DMS114 treated with DMSO at 0.1 percent for 48 hours (cell line): ENCODE data around the gene PTMA.
A peak's percentile ranks its signal among the peaks of the same experiment; 100 is the strongest.
"Not testable (repeated sequence)": the region's sequence is repeated elsewhere in the genome, so short reads cannot be mapped to it uniquely, and the experiment has no call there.

Experiments
- DNase-seq: peaks from one replicate; lab custom pipeline; 2025; ENCODE audit not compliant: unreplicated experiment; lab: John Stamatoyannopoulos, UW

The PTMA gene

GRCh38 chr2:231714639-231715498 lies 6.5 kb downstream of the PTMA start:
- peak; percentile 26 for DNase-seq

GRCh38 chr2:231715499-231715837 lies 7.1 kb downstream of the PTMA start:
- no peak for DNase-seq

- DNase-seq, result no peak
These were observed 7.8 kb downstream of the PTMA start for GRCh38 chr2:231715988-231716616.

- DNase-seq, result no peak
These were observed 8.4 kb downstream of the PTMA start for GRCh38 chr2:231716666-231717280.

- no peak for DNase-seq
These were observed 9.2 kb downstream of the PTMA start for GRCh38 chr2:231717281-231718171.

GRCh38 chr2:231718799-231719198 lies 10.5 kb downstream of the PTMA start:
- no peak for DNase-seq

- no peak for DNase-seq
These were observed 12.1 kb downstream of the PTMA start for GRCh38 chr2:231720292-231720986.

GRCh38 chr2:231720987-231721966 lies 13.0 kb downstream of the PTMA start:
- DNase-seq, result no peak

GRCh38 chr2:231722721-231723307 lies 14.5 kb downstream of the PTMA start:
- DNase-seq, result no peak

GRCh38 chr2:231725476-231725875 lies 17.2 kb downstream of the PTMA start:
- no peak for DNase-seq

GRCh38 chr2:231726276-231726675 lies 18.0 kb downstream of the PTMA start:
- no peak for DNase-seq

- DNase-seq, result no peak
These were observed 19.3 kb downstream of the PTMA start for GRCh38 chr2:231727621-231728020.

- no peak for DNase-seq
These were observed 24.3 kb downstream of the PTMA start for GRCh38 chr2:231732604-231733003.

- DNase-seq, result no peak
These were observed 29.4 kb downstream of the PTMA start for GRCh38 chr2:231737761-231738160.

- DNase-seq, result no peak
These were observed 35.2 kb downstream of the PTMA start for GRCh38 chr2:231743376-231744116.

- no peak for DNase-seq
These were observed 37.1 kb downstream of the PTMA start for GRCh38 chr2:231745303-231746038.

GRCh38 chr2:231748153-231748896 lies 40.0 kb downstream of the PTMA start:
- not testable (repeated sequence) for DNase-seq
